HepG2 (cell line): ENCODE results near the gene PSD. TPM values are rescaled to one million over a fixed set of nuclear protein-coding genes. Genes with fewer than 3 reads are reported as not detected.
A peak's percentile ranks its signal among the peaks of the same experiment; 100 is the strongest.

Source experiments
- ATF2 ChIP-seq: sonication (generic); formaldehyde crosslinking; IDR thresholded peaks from 2 replicates; pipeline ENCODE4 v1.4.0; 2020; ENCODE audit warnings: missing genetic modification reagents
- BCL3 ChIP-seq: sonication (generic); formaldehyde crosslinking; IDR thresholded peaks from 2 replicates; pipeline ENCODE4 v1.5.1; 2020; ENCODE audit warnings: mild to moderate bottlenecking, missing genetic modification reagents, moderate library complexity
- BRD4 ChIP-seq: sonication (generic); formaldehyde crosslinking; IDR thresholded peaks from 2 replicates; pipeline ENCODE4 v1.4.0; 2020; ENCODE audit warnings: missing genetic modification reagents
- CBX1 ChIP-seq: IDR thresholded peaks from one replicate; pipeline ENCODE4 v1.6.1; 2016; ENCODE audit warnings: antibody characterized with exemption, low read depth
- DMTF1 ChIP-seq: sonication (generic); formaldehyde crosslinking; IDR thresholded peaks from 2 replicates; pipeline ENCODE4 v1.4.0; 2020; ENCODE audit warnings: mild to moderate bottlenecking, missing genetic modification reagents
- IRF1 ChIP-seq: sonication (generic); formaldehyde crosslinking; IDR thresholded peaks from 2 replicates; pipeline ENCODE4 v1.4.0; 2020; ENCODE audit warnings: low read depth, mild to moderate bottlenecking, missing genetic modification reagents
- MYC ChIP-seq: sonication (generic); formaldehyde crosslinking; IDR thresholded peaks from 2 replicates; pipeline ENCODE4 v1.9.0; 2021; ENCODE audit warnings: missing genetic modification reagents, borderline replicate concordance
- RORA ChIP-seq: sonication (generic); formaldehyde crosslinking; IDR thresholded peaks from 2 replicates; pipeline ENCODE4 v1.5.0; 2020; ENCODE audit warnings: mild to moderate bottlenecking, missing genetic modification reagents, moderate library complexity
- SMARCC2 ChIP-seq: fragments of 450-650 bp; IDR thresholded peaks from 2 replicates; pipeline ENCODE4 v1.6.1; 2017; ENCODE audit warnings: antibody characterized with exemption, mild to moderate bottlenecking
- TEAD3 ChIP-seq: optimal IDR thresholded peaks from 2 replicates; pipeline ENCODE3; 2016; ENCODE audit warnings: borderline replicate concordance
- XRCC5 ChIP-seq: fragments of 200-400 bp; formaldehyde crosslinking; optimal IDR thresholded peaks from 2 replicates; pipeline ENCODE3; 2017; ENCODE audit warnings: mild to moderate bottlenecking, low read length
- YEATS2 ChIP-seq: sonication (generic); formaldehyde crosslinking; IDR thresholded peaks from 2 replicates; pipeline ENCODE4 v1.4.0; 2020; ENCODE audit warnings: missing genetic modification reagents, borderline replicate concordance
- ZFP91 ChIP-seq: sonication (generic); formaldehyde crosslinking; IDR thresholded peaks from 2 replicates; pipeline ENCODE4 v1.9.0; 2022; ENCODE audit warnings: missing genetic modification reagents, mild to moderate bottlenecking, borderline replicate concordance
- ZNF10 ChIP-seq: sonication (generic); formaldehyde crosslinking; IDR thresholded peaks from 2 replicates; pipeline ENCODE4 v1.4.0; 2020; ENCODE audit warnings: mild to moderate bottlenecking, low read depth, missing genetic modification reagents, borderline replicate concordance
- ZNF280B ChIP-seq: sonication (generic); formaldehyde crosslinking; IDR thresholded peaks from 2 replicates; pipeline ENCODE4 v1.5.0; 2020; ENCODE audit warnings: missing genetic modification reagents, mild to moderate bottlenecking, borderline replicate concordance
- ZNF567 ChIP-seq: sonication (generic); formaldehyde crosslinking; IDR thresholded peaks from 2 replicates; pipeline ENCODE4 v1.8.1; 2023; ENCODE audit warnings: mild to moderate bottlenecking, missing genetic modification reagents, borderline replicate concordance
- ZNF570 ChIP-seq: sonication (generic); formaldehyde crosslinking; IDR thresholded peaks from 2 replicates; pipeline ENCODE4 v1.4.0; 2020; ENCODE audit warnings: mild to moderate bottlenecking, missing genetic modification reagents, borderline replicate concordance
- ZNF776 ChIP-seq: sonication (generic); formaldehyde crosslinking; IDR thresholded peaks from 2 replicates; pipeline ENCODE4 v1.4.0; 2020; ENCODE audit warnings: mild to moderate bottlenecking, missing genetic modification reagents
- polyA plus RNA-seq, 8 experiments: library from polyadenylated mRNA; depleted of rRNA in 3 of 8; stranded (reverse) in 7 of 8; unstranded in 1 of 8; fragments of >200 nt; fragmentation: Illumina TruSeq in 4 of 8; extraction: Trizol in 4 of 8; gene quantifications; 2 replicates each; pipeline versions ENCODE4 v1.2.1 to v1.2.3, GENCODE V29; 2011 to 2016; ENCODE audit warnings: low read depth in 4 of 8, missing spikeins in 1 of 8, mixed read lengths in 1 of 8; ENCODE audit not compliant: insufficient read depth in 1 of 8
- total RNA-seq, 5 experiments: library from RNA; depleted of rRNA; stranded (reverse); fragments of >200 nt; fragmentation: Illumina TruSeq; extraction: Trizol; gene quantifications; 2 replicates each; pipeline ENCODE4 v1.2.3, GENCODE V29; 2016; ENCODE audit warnings: low read depth in 1 of 5

Gene PSD
- total and polyA plus RNA-seq, 2 of the 13 experiments (the other 11 are each of a cell fraction or from before 2014, with no cell fraction given), result 0.35 to 0.58 TPM

GRCh38 chr10:102432162-102432950 lies 13.8 kb upstream of the PSD start, which contains the start of gene CUEDC2 (continued):
- no peak; the same call in 1 of the 2 replicates for TF ChIP-seq IRF1 (CRISPR knock-in tag)
- TF ChIP-seq CBX1, result peak; percentile 72
- TF ChIP-seq ZNF567, result no peak
- TF ChIP-seq ZNF570 (CRISPR knock-in tag), result no peak
- TF ChIP-seq ZNF776 (CRISPR knock-in tag), result peak; percentile 63; the same call in 1 of the 2 replicates
- TF ChIP-seq ZNF10 (CRISPR knock-in tag), result no peak
- TF ChIP-seq MYC (CRISPR knock-in tag), result peak; percentile 52; the same call in 1 of the 2 replicates
- peak; percentile 74; the same call in 1 of the 2 replicates for TF ChIP-seq ATF2
- no peak for TF ChIP-seq SMARCC2
- peak; percentile 45 for TF ChIP-seq TEAD3 (CRISPR knock-in tag)
- peak; percentile 28; the same call in 1 of the 2 replicates for TF ChIP-seq BRD4
- TF ChIP-seq ZFP91 (CRISPR knock-in tag), result peak; percentile 87
- no peak for TF ChIP-seq DMTF1
- TF ChIP-seq XRCC5, result peak; percentile 92
- no peak; the same call in 1 of the 2 replicates for TF ChIP-seq ZNF280B (CRISPR knock-in tag)
- TF ChIP-seq RORA (CRISPR knock-in tag), result no peak
- peak; percentile 80 for TF ChIP-seq YEATS2 (CRISPR knock-in tag)
- TF ChIP-seq BCL3 (CRISPR knock-in tag), result peak; percentile 88; the same call in 1 of the 2 replicates
